HEK293T (cell line): ENCODE results near the gene GNB5.
A peak's percentile ranks its signal among the peaks of the same experiment; 100 is the strongest.

Source experiments
- CTCF ChIA-PET: fragments of 350-600 bp; formaldehyde crosslinking; extraction: SDS; loops from one replicate; lab custom pipeline; 2021; ENCODE audit warnings: antibody characterized with exemption, inconsistent platforms; lab: Yijun Ruan, JAX
- POLR2A ChIA-PET: fragments of 350-600 bp; formaldehyde crosslinking; extraction: SDS; loops from one replicate; lab custom pipeline; 2020; ENCODE audit warnings: antibody characterized with exemption, inconsistent platforms; lab: Yijun Ruan, JAX
- DNase-seq: peaks from one replicate; pipeline ENCODE4 v3.0.0; 2012; ENCODE audit warnings: mixed read lengths; ENCODE audit errors: extremely low spot score
- ARNT ChIP-seq: fragments of 450-650 bp; IDR thresholded peaks from 2 replicates; pipeline ENCODE4 v1.6.1; 2017; ENCODE audit warnings: mild to moderate bottlenecking
- BHLHE40 ChIP-seq: fragments of 450-650 bp; IDR thresholded peaks from 2 replicates; pipeline ENCODE4 v1.6.1; 2016; ENCODE audit warnings: mild to moderate bottlenecking, moderate library complexity, borderline replicate concordance
- CTBP1 ChIP-seq: fragments of 450-650 bp; IDR thresholded peaks from 2 replicates; pipeline ENCODE4 v1.6.1; 2016; ENCODE audit warnings: borderline replicate concordance
- ELF4 ChIP-seq: fragments of 450-650 bp; IDR thresholded peaks from 2 replicates; pipeline ENCODE4 v1.6.1; 2017; ENCODE audit warnings: antibody characterized with exemption
- FOXA1 ChIP-seq: fragments of 450-650 bp; IDR thresholded peaks from 2 replicates; pipeline ENCODE4 v1.6.1; 2016; ENCODE audit warnings: mild to moderate bottlenecking
- FOXK2 ChIP-seq: fragments of 450-650 bp; IDR thresholded peaks from 2 replicates; pipeline ENCODE4 v1.6.1; 2016; ENCODE audit warnings: mild to moderate bottlenecking
- FOXM1 ChIP-seq: fragments of 450-650 bp; IDR thresholded peaks from 2 replicates; pipeline ENCODE4 v1.6.1; 2017; ENCODE audit warnings: mild to moderate bottlenecking, borderline replicate concordance
- HDGF ChIP-seq: fragments of 450-650 bp; IDR thresholded peaks from 2 replicates; pipeline ENCODE4 v1.6.1; 2017; ENCODE audit warnings: antibody characterized with exemption, borderline replicate concordance
- L3MBTL2 ChIP-seq: fragments of 450-650 bp; conservative IDR thresholded peaks from 2 replicates; pipeline ENCODE4 v1.6.1; 2016; ENCODE audit warnings: mild to moderate bottlenecking
- LEF1 ChIP-seq: fragments of 450-650 bp; IDR thresholded peaks from 2 replicates; pipeline ENCODE4 v1.6.1; 2017; ENCODE audit warnings: mild to moderate bottlenecking, borderline replicate concordance
- NFRKB ChIP-seq: fragments of 450-650 bp; IDR thresholded peaks from 2 replicates; pipeline ENCODE4 v1.6.1; 2016; ENCODE audit warnings: mild to moderate bottlenecking, moderate library complexity
- SP1 ChIP-seq: fragments of 450-650 bp; IDR thresholded peaks from 2 replicates; pipeline ENCODE4 v1.6.1; 2017
- SUZ12 ChIP-seq: fragments of 450-650 bp; IDR thresholded peaks from 2 replicates; pipeline ENCODE4 v1.6.1; 2016; ENCODE audit warnings: mild to moderate bottlenecking
- TARDBP ChIP-seq: fragments of 450-650 bp; IDR thresholded peaks from 2 replicates; pipeline ENCODE4 v1.6.1; 2016
- ZNF384 ChIP-seq: fragments of 450-650 bp; IDR thresholded peaks from 2 replicates; pipeline ENCODE4 v1.6.1; 2016
- TF ChIP-seq, protein P1 (sequence below): fragments of 450-650 bp; IDR thresholded peaks from 2 replicates; pipeline ENCODE4 v1.6.1; 2016

GNB5 gene

GRCh38 chr15:52080706-52081392, 110.3 kb downstream of the GNB5 start:
- no peak for TF ChIP-seq NFRKB
- no peak for TF ChIP-seq FOXK2
- no peak for TF ChIP-seq HDGF
- ChIA-PET CTCF (no interaction called here), POLR2A (interaction anchor here (0.9 kb wide), 1 partner anchor 109 kb away, joined by 3 read pairs; the partner anchor contains the start of gene LEO1)
- DNase-seq: no peak

- POLR2A ChIA-PET: interaction anchor here (0.9 kb wide), 1 partner anchor 108 kb away, joined by 3 read pairs; the partner anchor contains the start of gene LEO1
- TF ChIP-seq FOXA1 (no peak), HDGF (no peak), SUZ12 (no peak), LEF1 (no peak), BHLHE40 (no peak), CTBP1 (no peak), ZNF384 (no peak), FOXM1 (no peak), NFRKB (no peak), SP1 (no peak), TARDBP (no peak), ARNT (no peak), FOXK2 (no peak), ELF4 (no peak), L3MBTL2 (no peak)
- TF ChIP-seq, protein P1, sequence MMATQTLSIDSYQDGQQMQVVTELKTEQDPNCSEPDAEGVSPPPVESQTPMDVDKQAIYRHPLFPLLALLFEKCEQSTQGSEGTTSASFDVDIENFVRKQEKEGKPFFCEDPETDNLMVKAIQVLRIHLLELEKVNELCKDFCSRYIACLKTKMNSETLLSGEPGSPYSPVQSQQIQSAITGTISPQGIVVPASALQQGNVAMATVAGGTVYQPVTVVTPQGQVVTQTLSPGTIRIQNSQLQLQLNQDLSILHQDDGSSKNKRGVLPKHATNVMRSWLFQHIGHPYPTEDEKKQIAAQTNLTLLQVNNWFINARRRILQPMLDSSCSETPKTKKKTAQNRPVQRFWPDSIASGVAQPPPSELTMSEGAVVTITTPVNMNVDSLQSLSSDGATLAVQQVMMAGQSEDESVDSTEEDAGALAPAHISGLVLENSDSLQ: no peak
- CTCF ChIA-PET: no interaction called here
- DNase-seq: no peak
Observed at GRCh38 chr15:52080031-52080430, 111.2 kb downstream of the GNB5 start.

- peak; percentile 68 for DNase-seq
- CTCF ChIA-PET: interaction anchor here (0.7 to 1.6 kb wide), 8 partner anchors 12 to 141 kb away, joined by 3 to 7 read pairs (median 4); no protein-coding TSS in a partner anchor
- TF ChIP-seq ZNF384: no peak
- no peak for TF ChIP-seq SP1
- no peak for TF ChIP-seq NFRKB
- no peak for TF ChIP-seq ELF4
- TF ChIP-seq TARDBP: no peak
- no peak for TF ChIP-seq HDGF
- TF ChIP-seq, protein P1: no peak
- no peak for TF ChIP-seq L3MBTL2
- no peak for TF ChIP-seq SUZ12
- no peak for TF ChIP-seq FOXA1
- TF ChIP-seq ARNT: no peak
- no peak for TF ChIP-seq FOXM1
- TF ChIP-seq BHLHE40: no peak
- no peak for TF ChIP-seq LEF1
- no peak for TF ChIP-seq CTBP1
- POLR2A ChIA-PET: interaction anchor here (0.6 to 1.1 kb wide), 2 partner anchors 58 to 107 kb away, joined by 3 to 7 read pairs; partner anchors contain the start of gene LEO1
Observed at GRCh38 chr15:52078876-52079700, 112.1 kb downstream of the GNB5 start.

DNA sequence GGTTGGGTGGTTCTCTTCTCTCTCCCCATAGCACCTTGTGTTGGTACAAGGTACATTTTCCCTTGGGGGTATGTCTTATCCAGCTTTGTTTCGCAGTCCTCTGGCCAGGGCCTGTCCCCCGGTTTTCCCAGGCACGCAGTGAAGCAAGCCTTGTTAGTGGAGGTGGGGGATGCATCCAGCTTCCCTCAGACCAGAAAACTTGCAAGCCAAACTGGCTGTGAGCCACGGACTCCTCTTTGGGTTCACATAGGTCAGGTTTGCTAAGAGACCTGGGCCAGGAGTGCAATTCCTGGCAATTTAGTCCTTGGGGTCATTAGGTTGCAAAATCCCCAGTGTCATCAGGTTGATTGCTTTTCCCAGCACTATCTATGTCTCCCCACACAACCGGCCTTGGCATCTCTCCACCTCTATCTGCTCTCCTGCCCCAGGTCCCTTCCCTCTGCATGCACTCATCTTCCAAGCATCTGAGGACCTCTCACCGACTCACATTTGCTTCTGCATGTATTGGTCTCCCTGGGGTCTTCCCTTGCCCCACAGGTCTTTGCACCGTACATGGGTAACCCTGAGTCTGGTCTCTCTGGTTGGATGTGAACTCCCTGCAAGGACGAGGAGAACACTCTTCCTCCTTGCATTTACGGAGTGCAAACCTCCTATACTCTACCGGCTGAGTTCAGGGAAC, 112.9 kb downstream of the GNB5 start:
- TF ChIP-seq HDGF (no peak), LEF1 (no peak), ARNT (no peak), FOXM1 (no peak), SP1 (no peak), NFRKB (no peak), SUZ12 (no peak), FOXK2 (no peak), ZNF384 (no peak), CTBP1 (no peak), FOXA1 (no peak), L3MBTL2 (no peak), ELF4 (no peak), BHLHE40 (no peak)
- TF ChIP-seq, protein P1: no peak
- ChIA-PET POLR2A (interaction anchor here (0.6 to 1.1 kb wide), 2 partner anchors 58 to 107 kb away, joined by 3 to 7 read pairs; partner anchors contain the start of gene LEO1), CTCF (interaction anchor here (0.7 to 1.6 kb wide), 9 partner anchors 11 to 142 kb away, joined by 3 to 7 read pairs (median 3); no protein-coding TSS in a partner anchor)
- no peak for DNase-seq

DNA sequence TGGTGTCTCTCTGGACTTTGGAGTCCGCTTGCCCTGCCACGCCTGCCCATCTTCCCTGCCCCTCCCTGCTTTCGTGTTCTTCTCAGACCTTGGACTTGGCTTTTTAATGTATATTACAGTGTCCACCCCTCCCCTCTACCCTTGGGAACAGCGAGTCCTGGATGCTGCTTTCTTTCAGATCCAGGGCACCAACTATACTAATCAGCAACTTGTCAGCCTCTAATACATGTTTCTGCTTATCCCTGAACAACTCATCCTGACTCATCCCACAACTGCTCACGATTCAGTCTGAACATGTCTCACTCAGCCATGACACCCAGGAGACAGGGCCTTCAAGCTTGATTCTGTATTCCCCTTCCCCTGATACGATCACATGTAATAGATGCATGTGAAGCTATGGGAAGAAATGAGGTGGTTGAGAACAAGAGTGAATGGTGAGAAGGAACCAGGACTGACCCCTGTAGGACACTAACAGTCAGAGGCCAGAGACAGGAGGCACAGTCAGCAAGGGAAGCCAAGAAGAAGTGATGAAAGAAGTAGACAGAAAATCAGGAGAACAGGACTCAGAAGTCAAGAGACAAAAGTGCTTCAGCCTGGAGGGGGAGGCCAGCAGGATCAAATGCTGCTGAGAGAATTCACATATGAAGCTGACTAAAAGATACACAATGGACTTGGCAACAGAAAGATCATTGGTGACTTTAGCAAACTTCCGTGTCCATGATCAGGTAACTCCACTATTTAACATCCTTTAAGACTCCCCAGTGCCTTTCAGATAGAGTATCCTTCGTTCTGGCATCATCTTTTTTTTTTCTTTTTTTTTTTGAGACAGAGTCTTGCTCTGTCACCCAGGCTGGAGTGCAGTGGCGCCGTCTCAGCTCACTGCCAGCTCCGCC, 114.1 kb downstream of the GNB5 start:
- TF ChIP-seq FOXK2 (no peak), TARDBP (no peak), L3MBTL2 (no peak), ARNT (no peak), SP1 (no peak), FOXA1 (no peak), ELF4 (no peak), FOXM1 (no peak), HDGF (no peak), BHLHE40 (no peak), CTBP1 (no peak), ZNF384 (no peak), LEF1 (no peak), SUZ12 (no peak)
- TF ChIP-seq, protein P1: no peak
- ChIA-PET POLR2A (no interaction called here), CTCF (interaction anchor here (0.6 to 1.2 kb wide), 2 partner anchors 62 to 81 kb away, joined by 3 read pairs; no protein-coding TSS in a partner anchor)
- DNase-seq: no peak
